ENCODE measurements around the gene SMG9.

- no peak for TF ChIP-seq CTCF (IDR thresholded peaks at IDR 0.05; ENCODE audit: low read depth, low read length)
- no peak for TF ChIP-seq EZH2phosphoT487 (IDR thresholded peaks at IDR 0.05; ENCODE audit: low read depth)
Measured at GRCh38 chr19:43690890-43691289, 63.9 kb downstream of the SMG9 start.

Data from OCI-LY3 (cell line).